Mesothelial cell of epicardium (in vitro differentiated cells): ENCODE data around the gene ACTR1B. TPM values are rescaled to one million over a fixed set of nuclear protein-coding genes. Genes with fewer than 3 reads are reported as not detected.

Source experiments
- DNase-seq, 2 experiments: peaks; one replicate each; pipeline ENCODE4 v3.0.0; 2021; ENCODE audit warnings: low spot score in 2 of 2; ENCODE audit not compliant: unreplicated experiment in 2 of 2
- H3K27ac Mint-ChIP-seq: 2 replicates; pipeline ENCODE4 v1.8.0; 2021; ENCODE audit warnings: mixed read lengths
- H3K27me3 Mint-ChIP-seq: 2 replicates; pipeline ENCODE4 v1.8.0; 2021; ENCODE audit warnings: low read depth, mixed read lengths
- H3K36me3 Mint-ChIP-seq: 2 replicates; pipeline ENCODE4 v1.8.0; 2021; ENCODE audit warnings: mixed read lengths
- H3K4me1 Mint-ChIP-seq: 2 replicates; pipeline ENCODE4 v1.8.0; 2021; ENCODE audit warnings: mixed read lengths
- H3K4me3 Mint-ChIP-seq: 2 replicates; pipeline ENCODE4 v1.8.0; 2021; ENCODE audit warnings: mild to moderate bottlenecking, moderate library complexity, mixed read lengths
- H3K9me3 Mint-ChIP-seq: 2 replicates; pipeline ENCODE4 v1.8.0; 2021; ENCODE audit warnings: mixed read lengths
- total RNA-seq: library from RNA; stranded (reverse); gene quantifications from 3 replicates; pipeline ENCODE4 v1.2.1, GENCODE V29; 2021
- TF ChIP-seq, protein P1 (sequence below): fragments of 200-600 bp; sonication (generic); IDR thresholded peaks from one replicate; pipeline ENCODE4 v1.5.0; 2021; ENCODE audit warnings: antibody characterized with exemption; ENCODE audit not compliant: unreplicated experiment

The ACTR1B gene
- total RNA-seq, 1 donor from 2014 or later, result 74.3 TPM

DNA sequence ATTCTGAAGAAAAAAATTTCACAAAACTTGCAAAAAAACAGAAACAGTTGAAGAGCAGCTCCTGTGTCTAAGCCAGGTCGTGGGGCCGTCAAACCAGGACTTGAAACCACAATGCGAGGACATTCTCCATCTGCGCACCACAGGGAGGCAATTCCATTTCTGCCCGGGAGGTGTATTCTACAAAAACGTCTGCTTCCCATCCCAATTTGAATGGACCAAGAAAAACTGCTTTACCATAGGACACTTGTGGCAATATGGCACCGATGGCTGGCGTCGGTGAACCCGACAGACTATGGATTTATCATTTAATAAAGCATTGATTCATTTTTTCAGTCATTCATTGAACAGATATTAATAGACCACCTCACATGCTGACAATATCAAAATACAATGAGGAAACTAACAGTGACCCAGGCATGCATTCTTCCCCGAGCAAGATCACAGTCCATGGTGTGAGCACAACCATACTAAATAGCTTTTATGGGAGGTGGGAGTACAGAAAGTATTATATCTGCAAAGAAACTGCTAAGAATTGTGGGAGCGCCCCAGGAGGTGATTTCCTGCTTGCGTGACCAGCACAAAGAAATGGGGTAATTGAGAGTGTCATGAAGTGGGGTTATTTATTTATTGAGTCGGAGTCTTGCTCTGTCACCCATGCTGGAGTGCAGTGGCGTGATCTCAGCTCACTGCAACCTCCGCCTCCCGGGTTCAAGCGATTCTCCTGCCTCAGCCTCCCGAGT, 39.1 kb upstream of the ACTR1B start:
- H3K36me3 Mint-ChIP-seq, result no peaks in the 10 kb centered on the region
- peak in 1 of 2 experiments; percentile 17 for DNase-seq
- H3K4me3 Mint-ChIP-seq, result no peak overlapping the region
- TF ChIP-seq, protein P1, sequence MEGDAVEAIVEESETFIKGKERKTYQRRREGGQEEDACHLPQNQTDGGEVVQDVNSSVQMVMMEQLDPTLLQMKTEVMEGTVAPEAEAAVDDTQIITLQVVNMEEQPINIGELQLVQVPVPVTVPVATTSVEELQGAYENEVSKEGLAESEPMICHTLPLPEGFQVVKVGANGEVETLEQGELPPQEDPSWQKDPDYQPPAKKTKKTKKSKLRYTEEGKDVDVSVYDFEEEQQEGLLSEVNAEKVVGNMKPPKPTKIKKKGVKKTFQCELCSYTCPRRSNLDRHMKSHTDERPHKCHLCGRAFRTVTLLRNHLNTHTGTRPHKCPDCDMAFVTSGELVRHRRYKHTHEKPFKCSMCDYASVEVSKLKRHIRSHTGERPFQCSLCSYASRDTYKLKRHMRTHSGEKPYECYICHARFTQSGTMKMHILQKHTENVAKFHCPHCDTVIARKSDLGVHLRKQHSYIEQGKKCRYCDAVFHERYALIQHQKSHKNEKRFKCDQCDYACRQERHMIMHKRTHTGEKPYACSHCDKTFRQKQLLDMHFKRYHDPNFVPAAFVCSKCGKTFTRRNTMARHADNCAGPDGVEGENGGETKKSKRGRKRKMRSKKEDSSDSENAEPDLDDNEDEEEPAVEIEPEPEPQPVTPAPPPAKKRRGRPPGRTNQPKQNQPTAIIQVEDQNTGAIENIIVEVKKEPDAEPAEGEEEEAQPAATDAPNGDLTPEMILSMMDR, result no peak
- no peaks in the 10 kb centered on the region for H3K4me1 Mint-ChIP-seq
- no peaks in the 10 kb centered on the region for H3K9me3 Mint-ChIP-seq
- H3K27me3 Mint-ChIP-seq, result no peaks in the 10 kb centered on the region
- H3K27ac Mint-ChIP-seq, result no peak overlapping the region

DNA sequence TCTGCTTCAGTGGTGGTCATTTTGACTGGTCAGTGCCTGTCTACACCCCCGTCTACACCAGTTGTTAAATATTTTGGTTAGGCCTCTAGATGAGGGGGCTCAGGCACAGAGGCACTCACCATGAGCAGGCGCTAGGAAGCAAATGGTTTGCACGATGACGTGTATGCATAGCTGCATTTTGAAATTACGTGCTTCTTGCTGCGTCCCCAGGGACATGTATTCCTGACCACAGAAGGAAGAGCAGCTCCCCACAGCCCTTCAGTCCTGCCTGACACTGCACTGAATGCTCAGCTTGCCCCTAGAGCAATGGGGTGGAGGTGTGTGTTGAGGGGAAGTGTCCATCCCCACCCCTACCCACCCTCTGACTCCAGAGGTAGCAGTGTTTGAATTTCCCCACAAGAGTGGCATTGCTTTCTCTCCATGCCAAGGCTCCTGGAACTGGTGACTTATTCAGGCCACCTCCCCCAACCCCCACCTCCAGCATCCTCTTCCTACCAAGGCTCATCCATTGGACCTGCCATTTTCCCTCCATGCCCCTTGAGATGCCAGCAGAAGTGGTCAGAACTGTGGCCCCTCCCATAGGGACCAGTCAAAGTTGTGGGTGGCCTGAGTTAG, 38.1 kb upstream of the ACTR1B start:
- peaks cover 3% of the 10 kb centered on the region for H3K4me1 Mint-ChIP-seq
- TF ChIP-seq, protein P1, result no peak
- H3K36me3 Mint-ChIP-seq, result no peaks in the 10 kb centered on the region
- DNase-seq, result peak in 1 of 2 experiments; percentile 27
- no peaks in the 10 kb centered on the region for H3K9me3 Mint-ChIP-seq
- no peaks in the 10 kb centered on the region for H3K27me3 Mint-ChIP-seq
- no peak overlapping the region for H3K4me3 Mint-ChIP-seq
- no peak overlapping the region for H3K27ac Mint-ChIP-seq

DNA sequence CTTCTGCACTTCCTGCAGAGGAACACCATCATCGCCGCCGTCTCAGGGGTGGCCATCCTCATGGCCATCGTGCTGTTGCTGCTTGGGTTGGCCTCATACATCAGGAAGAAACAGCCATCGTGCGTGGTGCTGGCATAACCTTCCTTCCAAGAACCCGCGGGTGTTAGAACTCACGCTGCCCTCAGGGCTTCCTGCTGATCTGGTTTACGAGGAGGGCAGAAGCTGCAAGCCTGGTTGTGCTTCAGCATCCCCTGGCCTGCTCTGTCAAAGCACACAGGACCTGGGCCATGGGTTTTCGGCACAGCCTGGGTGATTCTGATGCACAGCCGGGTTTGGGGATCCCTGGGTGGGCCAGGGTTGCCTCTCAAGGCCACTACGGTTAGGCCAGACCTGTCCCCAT, 37.3 kb upstream of the ACTR1B start:
- peaks cover 5% of the 10 kb centered on the region for H3K4me1 Mint-ChIP-seq
- no peak overlapping the region for H3K4me3 Mint-ChIP-seq
- H3K9me3 Mint-ChIP-seq, result no peaks in the 10 kb centered on the region
- DNase-seq, result peak in 1 of 2 experiments; percentile 33
- H3K27ac Mint-ChIP-seq, result no peak overlapping the region
- TF ChIP-seq, protein P1, result no peak
- H3K36me3 Mint-ChIP-seq, result no peaks in the 10 kb centered on the region
- no peaks in the 10 kb centered on the region for H3K27me3 Mint-ChIP-seq

DNA sequence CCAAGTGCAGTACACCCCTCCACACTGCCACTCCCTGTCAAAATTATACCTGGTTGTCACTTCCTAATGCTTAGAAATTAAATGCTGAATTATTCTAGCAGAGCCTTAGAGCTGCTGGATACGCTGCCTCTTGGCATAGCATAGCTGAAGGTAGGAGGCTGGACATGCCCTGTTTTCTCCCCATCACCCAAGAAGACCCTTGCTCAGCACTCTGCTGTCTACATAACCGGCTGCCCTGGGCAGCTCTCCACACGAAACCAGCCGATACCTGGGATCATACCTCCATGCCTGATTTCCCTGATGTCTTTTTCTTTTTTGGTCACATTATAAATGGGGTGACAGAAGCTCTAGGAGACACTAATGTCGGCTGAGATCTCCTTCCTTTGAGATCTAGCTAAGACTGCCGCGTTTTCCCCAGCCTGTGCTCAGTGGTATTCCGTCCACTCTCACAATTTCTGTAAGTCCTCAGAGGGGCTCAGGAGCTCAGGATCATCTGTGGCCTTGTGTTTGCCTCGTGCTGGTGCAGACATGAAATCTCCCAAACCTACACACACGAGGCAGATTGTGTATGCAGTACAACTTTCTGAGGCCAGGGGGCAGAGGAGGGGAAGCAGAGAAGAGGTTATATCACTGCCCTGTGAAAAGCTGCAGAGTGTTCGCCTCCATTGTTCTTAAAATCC, 36.1 kb upstream of the ACTR1B start:
- DNase-seq, result peak in 1 of 2 experiments; percentile 67
- no peak overlapping the region for H3K4me3 Mint-ChIP-seq
- peaks cover 15% of the 10 kb centered on the region for H3K4me1 Mint-ChIP-seq
- no peak overlapping the region for H3K27ac Mint-ChIP-seq
- no peaks in the 10 kb centered on the region for H3K9me3 Mint-ChIP-seq
- TF ChIP-seq, protein P1, result peak; percentile 75
- no peaks in the 10 kb centered on the region for H3K27me3 Mint-ChIP-seq
- H3K36me3 Mint-ChIP-seq, result no peaks in the 10 kb centered on the region

DNA sequence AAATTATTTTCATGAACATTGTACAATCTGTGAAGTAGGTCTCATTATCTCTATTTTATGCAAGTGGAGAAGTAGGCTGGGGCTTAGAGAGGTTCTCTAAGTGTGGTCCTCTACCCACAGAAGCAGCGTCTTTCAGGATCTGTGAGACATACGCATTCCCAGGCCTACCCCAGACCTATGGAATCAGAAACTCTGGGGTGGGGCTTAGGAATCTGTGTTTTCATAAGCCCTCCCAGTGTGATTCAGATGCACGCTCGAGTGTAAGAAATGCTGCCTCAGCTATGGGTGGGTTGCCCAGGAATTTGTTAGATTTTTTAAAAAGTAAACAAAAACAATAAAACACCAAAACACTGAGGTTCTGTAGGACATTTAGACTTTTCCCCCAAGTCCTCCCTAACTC, 34.7 kb upstream of the ACTR1B start:
- no peak overlapping the region for H3K27ac Mint-ChIP-seq
- peaks cover 3% of the 10 kb centered on the region for H3K9me3 Mint-ChIP-seq
- H3K27me3 Mint-ChIP-seq, result no peaks in the 10 kb centered on the region
- peak in 1 of 2 experiments; percentile 9 for DNase-seq
- peaks cover 15% of the 10 kb centered on the region for H3K4me1 Mint-ChIP-seq
- no peaks in the 10 kb centered on the region for H3K36me3 Mint-ChIP-seq
- TF ChIP-seq, protein P1, result no peak
- H3K4me3 Mint-ChIP-seq, result no peak overlapping the region
